ENCODE measurements around the gene WARS2.

Gene WARS2

DNA sequence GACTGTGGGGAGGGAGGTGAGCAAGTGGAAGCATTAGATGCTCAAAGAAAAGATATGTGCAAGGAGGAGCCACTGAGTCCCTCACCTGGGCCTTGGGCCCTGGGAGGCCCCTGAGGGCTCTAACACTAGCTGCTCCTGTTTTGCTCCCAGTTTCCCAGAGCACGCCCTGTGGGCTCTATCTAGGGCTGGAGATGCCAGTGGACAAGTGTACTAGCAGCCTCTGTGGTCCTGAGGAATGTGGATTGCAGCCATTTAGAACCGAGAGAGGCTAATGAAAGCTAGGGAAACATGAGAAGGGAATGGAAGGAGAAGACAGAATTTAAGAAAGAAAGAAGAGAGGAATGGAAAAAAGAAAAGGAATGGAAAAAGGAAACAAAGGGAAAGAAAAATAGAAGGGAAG lies 142.3 kb downstream of the WARS2 start:
- no peak for DNase-seq (ENCODE audit: low read depth)

DNA sequence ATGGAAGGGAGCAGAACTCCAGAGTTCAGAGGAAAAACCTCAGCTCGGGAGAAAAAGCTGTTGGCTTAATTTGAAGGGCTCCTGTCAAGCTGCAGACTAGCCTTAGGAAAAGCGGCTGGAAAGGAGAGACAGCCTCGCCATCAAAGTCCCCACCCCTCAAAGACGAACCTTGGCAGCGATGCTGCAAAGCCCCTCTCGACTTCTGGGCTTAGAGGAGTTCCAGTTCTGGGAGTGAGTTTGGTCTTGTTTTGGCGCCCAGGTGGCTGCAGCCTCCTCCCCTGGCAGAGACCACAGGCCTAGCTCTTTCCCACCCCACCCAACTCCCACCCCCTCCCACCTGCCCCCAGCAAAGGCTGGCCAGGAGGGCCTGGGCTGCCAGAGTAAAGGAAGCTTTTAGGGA lies 143.2 kb downstream of the WARS2 start:
- no peak for DNase-seq (ENCODE audit: low read depth)

DNA sequence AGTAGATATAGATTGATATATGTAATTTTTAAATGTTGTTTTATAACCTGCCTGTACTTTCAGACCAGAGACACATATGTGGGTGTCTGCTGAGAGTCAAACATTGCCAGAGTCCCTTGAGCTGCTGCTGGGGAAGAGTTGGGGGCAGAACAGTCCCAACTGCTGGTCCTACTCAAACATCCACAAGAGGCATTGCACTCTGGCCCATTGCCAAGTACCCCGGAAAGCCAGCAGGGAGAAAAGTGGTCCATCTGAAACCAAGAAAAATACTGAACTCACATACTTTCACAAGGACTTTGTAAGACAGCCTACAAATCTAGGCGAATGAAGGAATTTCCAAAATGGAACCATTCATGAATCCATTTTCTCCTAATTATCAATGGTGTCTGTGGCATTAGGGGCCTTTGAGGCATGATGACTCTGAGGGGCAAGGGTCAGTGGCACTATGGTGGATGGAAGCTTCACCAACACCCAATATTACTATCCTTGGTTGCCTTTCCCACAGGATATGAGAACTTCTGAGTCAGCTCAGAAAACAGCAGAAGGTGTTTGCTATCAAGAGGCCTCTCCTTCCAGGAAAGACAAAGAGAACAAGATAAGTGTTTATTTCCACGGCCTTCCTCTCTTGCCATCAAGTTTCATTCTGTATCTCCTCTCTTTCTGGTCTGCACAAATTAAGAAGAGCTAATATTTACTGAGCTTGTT lies 145.0 kb downstream of the WARS2 start:
- DNase-seq (ENCODE audit: low read depth): no peak

DNA sequence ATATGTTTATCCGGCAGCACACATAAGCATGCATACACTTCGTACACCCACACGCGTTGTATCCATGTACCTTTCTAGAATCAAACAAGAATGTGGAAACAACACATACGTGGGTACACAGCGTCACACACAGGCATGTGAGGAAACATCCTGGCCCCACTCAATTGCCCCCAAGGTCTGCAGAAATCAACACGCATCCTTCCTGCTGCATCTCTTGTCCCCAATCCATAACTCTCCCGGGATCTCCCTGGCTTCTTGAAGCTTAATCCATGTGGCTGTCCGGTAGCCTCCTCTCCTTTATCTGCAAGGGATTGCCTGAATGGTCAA lies 146.8 kb downstream of the WARS2 start:
- no peak for DNase-seq (ENCODE audit: low read depth)

DNA sequence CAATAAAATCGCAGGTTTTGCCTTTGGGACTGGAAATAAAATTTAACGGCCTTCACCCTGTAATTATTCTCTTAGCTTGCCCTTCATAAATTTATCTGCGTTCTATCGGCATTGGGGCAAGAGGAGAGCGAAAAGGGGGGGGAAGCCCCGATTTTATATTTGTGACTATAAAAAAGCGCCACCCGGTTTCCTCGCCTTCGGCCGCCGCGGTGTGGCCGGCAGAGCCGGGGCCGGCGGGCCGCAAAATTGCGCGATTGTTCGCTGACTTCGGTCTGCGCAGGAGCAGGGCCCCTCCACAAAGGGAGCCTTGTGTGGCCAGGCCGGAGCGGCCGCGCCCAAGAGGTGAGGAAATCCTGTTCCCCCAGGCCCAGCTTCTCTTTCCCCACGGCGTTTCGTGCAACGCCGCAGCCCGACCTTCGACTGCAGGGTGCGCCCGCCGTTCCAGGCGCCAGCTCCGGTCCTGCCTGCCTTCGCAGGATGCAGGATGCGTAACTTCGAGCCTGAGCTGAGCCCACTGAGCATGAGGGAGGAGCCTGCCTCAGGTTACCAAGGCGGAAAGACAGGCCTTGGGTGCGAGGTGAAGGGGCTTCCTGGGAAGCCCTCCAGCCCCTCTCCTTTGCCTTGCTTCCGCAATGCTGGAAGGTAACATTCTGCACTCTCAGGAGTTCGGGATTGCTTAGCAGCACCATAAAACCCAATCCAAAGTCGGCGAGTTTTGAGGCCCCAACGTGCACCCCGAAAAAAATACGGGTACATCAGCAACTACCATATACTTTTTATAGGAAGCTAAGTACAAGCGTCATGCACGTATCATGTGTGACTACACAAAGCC lies 147.4 kb downstream of the WARS2 start:
- no peak for DNase-seq (ENCODE audit: low read depth)

DNA sequence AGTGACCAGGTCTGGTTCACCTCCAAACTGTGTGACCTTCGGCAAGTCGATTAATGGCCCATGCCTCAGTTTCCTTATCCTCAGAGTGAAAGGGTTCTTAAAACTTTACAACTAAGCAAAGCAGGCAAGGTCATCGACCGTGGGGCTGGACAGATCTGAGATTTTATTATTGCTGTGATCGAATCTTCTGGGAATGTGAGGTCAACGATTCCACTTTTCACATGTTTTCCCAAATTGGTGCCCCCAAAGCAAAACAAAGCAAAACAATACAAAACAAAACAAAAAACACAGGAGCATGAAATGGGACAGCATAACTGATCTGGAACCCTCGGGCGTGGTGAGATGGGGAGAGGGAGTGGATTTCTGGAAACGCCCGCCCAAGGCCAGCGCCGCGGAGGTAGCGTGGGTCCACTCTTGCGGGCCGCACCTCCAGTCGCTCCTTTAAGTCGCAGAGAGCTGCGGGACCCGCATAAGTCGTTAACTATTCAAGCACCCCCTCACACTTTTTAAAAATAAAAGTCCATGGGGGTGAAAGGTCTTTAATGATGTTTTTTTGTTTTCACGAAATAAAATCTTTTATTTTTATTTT lies 148.1 kb downstream of the WARS2 start:
- no peak for DNase-seq (ENCODE audit: low read depth)

DNA sequence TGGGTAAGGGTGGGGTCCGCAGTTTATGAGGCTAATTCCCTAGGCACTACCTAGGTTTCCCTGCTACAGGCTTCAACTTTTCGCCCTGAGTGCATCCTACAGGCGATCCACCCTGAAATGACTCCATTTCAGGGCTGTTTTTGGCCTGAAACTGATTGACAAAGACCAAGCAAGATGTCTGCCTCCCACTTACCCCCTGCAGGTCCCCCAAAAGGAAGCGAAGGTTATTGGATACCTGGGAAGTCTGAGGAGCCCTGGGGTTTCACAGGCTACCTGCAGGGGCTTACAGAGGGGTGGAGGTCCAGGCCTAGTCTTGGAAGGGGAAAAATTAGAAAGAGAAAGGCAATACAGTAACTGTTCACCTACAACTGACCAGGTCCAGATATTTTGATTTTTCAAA lies 149.0 kb downstream of the WARS2 start:
- no peak for DNase-seq (ENCODE audit: low read depth)

DNA sequence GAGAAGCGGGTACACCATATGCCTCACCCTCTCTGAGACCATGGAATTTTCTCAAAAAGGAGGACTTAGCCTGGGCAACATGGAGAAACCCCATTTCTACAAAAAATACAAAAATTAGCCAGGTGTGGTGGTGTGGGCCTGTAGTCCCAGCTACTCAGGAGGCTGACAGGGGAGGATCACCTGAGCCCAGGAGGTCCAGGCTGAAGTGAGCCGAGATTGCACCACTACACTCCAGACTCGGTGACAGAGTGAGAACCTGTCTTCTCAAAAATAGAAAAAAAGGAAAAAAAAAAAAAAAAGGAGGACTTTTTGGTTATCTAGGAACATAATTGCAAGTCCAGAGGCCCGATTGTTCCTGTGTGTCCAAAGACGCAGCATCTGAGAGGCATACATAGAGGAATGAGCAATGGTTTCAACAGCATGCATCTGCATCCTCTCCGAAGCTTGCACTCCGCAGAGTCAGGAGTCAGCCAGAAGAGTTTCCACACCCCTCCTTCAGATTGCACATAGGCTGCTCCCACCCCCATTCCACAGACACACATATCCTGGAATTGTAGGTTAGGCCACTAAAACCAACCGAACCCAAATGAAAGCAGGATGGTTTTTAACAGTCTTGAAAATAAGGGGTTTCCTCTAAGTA lies 149.8 kb downstream of the WARS2 start:
- DNase-seq (ENCODE audit: low read depth): no peak

DNA sequence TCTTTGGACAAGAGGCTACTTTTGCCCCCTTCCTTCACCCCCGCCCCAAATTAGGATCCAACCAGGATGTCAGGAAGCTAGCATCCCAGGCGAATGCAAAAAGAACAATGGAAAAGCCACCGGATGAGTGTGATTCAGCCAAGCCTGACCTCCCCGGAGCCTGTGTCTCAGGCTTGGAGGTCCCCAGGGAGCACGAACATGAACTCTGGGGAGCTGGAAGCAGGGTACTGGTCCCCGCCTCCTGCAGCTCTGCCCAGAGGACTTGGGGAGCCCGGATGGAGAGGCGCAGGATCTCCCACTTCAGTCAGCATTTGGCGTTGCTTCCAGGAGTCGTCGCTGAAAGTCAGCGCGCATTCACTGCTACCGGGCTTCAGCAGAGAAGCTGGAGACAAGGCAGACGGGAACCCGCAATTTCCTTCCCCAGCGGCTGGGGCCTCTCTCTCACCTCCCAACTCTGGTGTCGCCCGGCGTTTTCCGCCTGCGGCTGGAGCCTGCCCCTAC lies 150.5 kb downstream of the WARS2 start:
- DNase-seq (ENCODE audit: low read depth): no peak

DNA sequence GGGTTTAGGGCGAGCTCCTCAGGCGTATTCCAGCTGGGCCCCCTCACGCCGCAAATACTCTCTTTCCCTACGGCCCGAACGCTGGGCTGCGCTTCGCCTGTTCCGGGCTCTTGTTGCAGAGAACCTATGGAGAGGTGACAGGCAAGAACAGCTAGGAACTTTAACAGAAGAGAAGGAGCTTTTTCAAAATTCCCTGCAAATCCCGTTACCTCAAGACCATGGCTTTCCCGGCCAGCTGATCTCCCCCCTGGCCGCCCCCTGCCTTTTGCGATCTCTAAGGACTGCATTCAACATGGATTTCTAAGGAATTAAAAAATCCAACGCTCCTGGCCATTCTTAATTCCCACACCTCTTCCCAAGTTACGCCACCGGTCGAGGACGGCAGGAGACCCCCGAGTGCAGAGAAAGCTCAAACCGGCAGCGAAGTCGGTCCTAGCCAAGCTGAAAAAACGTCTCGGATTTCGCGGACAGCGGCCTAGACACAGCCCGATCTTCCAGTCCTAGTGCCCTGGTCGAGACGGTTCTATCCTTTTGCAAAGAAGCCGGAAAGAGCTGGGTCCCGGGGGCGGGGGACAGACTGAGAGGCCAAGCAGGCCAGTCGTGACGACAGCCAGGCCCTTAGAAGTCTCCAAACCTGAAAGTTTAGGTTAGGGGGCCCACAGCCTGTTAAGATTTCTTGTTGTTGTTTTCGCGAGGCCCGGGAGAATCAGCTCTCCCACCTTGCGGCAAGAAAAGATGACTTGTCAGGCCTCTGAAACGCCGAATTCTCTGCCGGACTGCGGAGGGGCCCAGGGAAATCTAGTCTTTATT lies 151.2 kb downstream of the WARS2 start:
- no peak for DNase-seq (ENCODE audit: low read depth)

DNA sequence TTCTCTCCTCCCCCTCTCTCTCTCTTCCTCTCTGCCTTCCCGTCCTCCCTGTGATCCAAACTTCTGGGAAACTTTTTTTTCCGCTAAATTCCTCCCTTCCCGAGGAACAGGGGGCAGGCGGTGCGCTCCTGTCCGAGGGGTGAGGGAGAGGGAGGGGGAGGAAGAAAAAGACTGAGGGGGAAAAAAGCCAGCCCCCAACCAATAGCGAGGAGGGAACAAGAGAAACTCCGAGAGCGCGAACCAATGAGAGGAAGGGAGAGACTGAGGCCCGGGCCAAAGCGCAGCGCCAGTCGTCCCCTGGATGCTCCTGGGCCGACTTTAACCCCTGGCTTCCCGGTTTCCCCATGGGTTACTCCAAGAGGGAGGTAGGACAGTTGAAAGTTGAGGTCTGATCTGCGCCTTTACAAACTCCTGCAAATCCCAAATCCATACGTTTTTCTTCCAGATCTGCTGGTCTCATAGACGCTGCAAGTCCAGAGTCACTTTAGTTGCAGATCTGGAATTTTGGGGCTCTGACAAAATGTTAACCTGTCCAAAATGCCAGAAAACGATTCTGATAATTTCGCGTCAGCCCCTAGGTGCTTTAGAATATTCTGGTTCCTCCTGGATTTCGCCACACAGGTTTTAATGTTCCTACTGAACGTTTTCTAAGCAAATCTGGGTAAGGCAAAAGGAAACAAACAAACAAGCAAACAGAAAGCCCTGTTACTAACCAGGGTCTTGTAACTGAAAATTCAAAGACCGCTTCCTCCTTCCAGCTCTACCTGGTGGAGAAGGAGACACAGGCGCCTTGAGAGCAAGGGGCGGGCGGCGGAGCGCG lies 152.1 kb downstream of the WARS2 start, which contains the start of gene TBX15:
TBX15 (minus strand) TSS at position 158 of the 820 bp plus-strand sequence. CDS start 548 bp downstream, outside the sequence.
- DNase-seq (ENCODE audit: low read depth): no peak

DNA sequence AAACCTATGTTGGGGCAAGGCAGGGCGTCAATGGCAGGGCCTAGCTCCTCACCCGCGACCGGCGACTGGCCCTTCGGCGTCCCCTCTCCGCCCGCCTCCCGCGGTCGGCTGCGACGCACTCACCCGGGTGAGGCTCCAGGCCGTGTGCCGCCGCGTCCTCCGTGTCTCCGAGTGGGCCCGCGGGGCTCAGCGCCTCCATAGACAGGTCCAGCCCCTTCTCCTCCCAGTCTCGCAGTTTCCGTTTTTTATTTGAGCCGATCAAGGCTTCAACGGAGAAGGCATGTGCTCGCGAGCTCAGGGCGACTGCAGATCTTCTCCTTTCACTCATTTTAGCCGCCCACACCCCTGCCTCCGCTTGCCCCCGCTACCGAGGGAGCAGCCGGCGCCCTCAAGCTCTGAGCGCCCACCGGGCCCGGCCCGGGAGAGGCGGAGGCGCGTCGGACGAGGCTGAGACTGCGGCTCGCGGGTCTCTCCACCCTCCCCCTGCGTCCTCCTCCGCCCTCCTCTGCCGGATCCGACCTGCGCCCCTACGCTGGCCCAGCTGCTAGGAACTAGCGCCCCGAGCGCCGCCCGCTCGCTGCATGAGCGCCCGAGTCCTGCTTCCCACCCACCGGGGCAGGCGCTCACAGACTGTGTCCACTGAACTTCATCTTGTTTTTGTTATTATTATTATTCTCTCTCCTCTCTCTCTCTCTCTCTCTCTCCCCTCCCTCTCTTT lies 152.8 kb downstream of the WARS2 start:
- no peak for DNase-seq (ENCODE audit: low read depth)

DNA sequence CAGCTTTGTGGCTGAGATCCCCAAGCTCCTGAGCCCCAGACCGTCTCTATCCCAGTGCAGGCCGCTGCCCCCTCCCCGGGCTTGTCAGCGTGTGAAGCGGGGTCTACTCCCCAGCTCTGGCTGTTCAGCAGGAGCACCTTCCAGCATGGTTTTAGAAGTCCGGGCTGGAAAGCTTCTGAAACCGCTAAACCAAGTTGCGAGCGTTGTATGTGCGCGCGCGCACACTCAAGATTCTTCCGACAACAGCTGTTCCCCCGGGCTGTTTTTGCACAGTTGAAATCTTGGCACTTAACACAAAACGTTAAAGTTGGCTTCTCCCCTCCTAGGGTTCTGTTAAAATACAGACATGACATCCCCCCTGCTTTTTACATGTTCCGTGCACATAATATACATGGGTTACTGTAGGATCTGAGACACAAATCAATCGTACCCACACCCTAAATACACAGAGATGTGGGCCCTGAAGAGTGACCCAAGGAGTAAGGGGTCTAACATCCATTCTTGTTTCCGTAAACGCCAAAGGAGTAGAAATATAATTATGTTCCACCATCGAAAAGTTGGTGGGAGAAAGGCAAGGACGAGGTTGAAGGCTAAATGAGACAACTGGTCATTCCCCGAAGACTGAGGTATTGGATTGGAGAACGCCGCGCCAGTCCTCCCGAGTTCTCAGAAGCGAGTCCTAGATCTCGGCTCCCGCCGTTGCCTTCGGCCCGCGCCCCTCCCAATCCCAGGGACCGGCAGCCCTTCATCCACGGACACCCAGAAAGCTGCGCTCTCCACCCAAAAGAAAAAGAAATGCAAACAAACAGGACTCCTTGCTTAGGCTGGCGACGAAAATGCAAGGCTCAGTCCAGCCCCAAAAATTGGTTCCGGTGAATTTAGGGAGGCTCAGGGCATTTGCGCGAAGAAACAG lies 153.6 kb downstream of the WARS2 start:
- no peak for DNase-seq (ENCODE audit: low read depth)

DNA sequence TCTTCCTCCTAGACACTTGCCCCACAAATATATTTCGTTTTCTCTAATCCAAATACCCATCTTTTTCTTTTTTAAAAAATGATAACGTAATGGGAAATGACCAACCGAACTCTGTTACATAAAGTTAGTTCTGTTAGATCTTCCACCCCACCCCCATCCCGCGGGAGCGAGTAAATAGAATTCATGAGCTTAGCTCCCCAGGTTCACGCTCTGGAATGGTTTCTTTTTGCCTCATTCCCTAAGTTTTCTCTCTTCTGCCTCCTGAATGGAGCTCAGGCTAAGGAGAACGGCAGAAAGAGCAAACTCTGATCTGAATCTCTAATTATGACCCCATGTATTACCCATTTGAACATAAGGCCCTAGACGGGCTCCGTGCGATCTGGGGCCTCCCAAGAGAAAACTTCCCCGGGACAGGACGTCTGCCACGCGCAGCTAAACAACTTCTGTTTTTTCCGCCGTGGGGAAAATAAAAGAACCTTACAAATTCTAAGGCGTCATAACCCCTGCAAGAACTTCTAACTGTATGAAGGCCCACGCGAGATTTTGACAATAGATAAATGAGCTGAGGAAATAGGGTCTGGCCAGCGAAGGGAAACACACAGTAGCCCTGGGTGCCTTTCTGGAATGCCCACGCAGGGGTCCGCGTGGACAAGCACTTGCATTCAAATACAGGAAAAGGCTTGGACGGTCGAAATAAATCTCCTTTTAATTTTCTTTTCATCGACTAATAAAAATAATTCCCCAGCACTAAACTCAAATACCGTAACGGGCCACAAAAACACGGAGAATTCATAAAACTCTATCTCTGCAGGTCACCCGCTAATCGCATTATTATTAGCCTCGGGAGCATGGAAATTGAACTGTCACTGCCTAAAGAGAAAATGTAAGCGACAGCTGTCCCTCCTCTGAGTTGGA lies 154.6 kb downstream of the WARS2 start:
- no peak for DNase-seq (ENCODE audit: low read depth)

DNA sequence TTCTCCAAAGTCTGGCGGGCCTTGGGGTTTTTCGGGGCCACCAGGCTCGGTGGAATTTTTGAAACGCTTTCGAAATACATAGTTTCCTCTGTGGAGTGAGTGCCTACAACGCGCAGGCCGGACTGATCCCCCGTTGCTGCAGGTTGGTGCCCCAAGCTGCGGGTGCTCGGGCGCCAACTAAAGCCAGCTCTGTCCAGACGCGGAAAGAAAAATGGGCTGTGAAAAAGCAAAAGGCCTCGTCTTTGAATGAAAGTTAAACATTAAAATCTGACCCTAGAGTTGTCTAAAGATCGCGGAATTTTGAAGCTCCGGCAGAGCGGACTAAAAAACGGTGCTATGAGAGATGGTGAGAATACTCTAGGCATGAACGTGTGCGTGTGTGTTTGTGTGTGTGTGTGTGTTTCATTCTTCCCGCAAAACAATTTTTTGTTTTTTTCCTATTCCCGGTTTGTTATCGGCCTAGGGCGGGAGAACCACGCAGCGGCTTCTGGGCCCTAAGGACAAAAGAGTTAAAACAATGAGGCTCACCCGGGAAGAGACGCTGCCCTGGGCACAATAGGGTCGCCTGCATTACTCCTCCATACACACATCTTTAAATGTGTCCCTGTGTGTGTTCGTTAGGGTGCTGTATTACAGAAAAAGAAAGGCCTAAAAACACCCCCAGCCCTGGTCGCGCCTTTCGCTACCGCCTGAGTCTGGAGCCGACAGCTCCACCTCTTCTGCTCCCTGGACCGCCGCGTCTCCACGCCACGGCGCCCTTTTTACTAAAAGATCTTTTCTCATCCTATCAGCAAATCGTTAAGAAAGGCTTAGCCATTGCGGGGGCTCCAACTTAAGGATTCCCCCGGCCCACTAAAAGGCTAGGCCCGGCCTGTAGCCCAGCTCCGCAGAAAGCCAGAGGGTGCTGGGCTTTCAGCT lies 155.5 kb downstream of the WARS2 start:
- DNase-seq (ENCODE audit: low read depth): no peak

DNA sequence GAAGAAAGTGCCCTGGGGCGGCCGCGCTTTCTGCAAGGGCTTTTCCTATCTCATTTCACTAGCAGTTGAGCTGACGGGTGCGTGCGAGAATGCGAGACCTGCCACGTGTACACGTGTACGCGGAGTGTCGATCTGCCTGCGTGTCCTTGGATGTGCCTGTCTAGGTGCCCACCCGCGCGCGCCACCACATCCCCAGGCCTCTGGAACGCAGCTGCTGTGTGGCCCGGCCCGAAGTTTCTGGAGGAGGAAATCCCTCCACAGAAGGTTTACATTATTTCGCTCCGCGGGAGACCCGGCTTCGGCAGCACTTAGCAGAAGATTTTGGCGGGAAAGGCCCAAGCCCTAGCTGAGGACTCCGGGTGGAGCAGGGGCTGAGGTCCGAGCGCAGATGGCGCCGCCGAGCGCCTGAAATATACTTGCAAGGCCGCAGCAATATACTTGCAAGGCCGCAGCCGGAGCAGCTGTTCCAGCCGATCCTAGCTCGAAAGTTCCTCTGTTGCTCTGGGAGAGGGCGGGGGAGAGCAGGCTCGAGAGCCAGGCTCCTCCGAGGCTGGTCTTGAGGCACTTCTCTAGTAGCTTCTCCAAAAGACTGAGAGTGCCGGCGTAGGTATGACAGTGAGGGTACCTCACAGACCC lies 156.2 kb downstream of the WARS2 start:
- no peak for DNase-seq (ENCODE audit: low read depth)

Measured in non-pigmented ciliary epithelial cell (primary cell).